CD4-positive, alpha-beta T cell treated with Interleukin-2 at 100 ng/mL for 4 hours (primary cell): ENCODE measurements around the gene ZBTB38.
A peak's percentile ranks its signal among the peaks of the same experiment; 100 is the strongest.

Source experiments
- DNase-seq: peaks from one replicate; pipeline ENCODE4 v3.0.0-alpha.2; 2020; ENCODE audit warnings: low spot score

ZBTB38 gene

GRCh38 chr3:141403576-141403975 is 35.3 kb downstream of the ZBTB38 start:
- DNase-seq = peak; percentile 44

- DNase-seq = no peak
These were observed 36.7 kb downstream of the ZBTB38 start for GRCh38 chr3:141405025-141405424.

GRCh38 chr3:141405591-141405990 is 37.3 kb downstream of the ZBTB38 start:
- no peak for DNase-seq

GRCh38 chr3:141406265-141406664 is 38.0 kb downstream of the ZBTB38 start:
- DNase-seq = no peak

GRCh38 chr3:141407047-141407446 is 38.7 kb downstream of the ZBTB38 start:
- DNase-seq = no peak

GRCh38 chr3:141407825-141408224 is 39.5 kb downstream of the ZBTB38 start:
- no peak for DNase-seq

GRCh38 chr3:141408596-141408995 is 40.3 kb downstream of the ZBTB38 start:
- no peak for DNase-seq

GRCh38 chr3:141409940-141410241 is 41.6 kb downstream of the ZBTB38 start:
- no peak for DNase-seq

- DNase-seq = no peak
These were observed 42.1 kb downstream of the ZBTB38 start for GRCh38 chr3:141410408-141410807.

- DNase-seq = peak; percentile 40
These were observed 42.5 kb downstream of the ZBTB38 start for GRCh38 chr3:141410846-141411245.

GRCh38 chr3:141411251-141411771 is 43.0 kb downstream of the ZBTB38 start:
- peak; percentile 68 for DNase-seq

- peak; percentile 71 for DNase-seq
These were observed 44.0 kb downstream of the ZBTB38 start for GRCh38 chr3:141412087-141412935.

- no peak for DNase-seq
These were observed 44.6 kb downstream of the ZBTB38 start for GRCh38 chr3:141412936-141413354.

GRCh38 chr3:141413391-141413790 is 45.1 kb downstream of the ZBTB38 start:
- DNase-seq = peak; percentile 47

GRCh38 chr3:141413801-141414689 is 45.7 kb downstream of the ZBTB38 start:
- DNase-seq = peak; percentile 40

- no peak for DNase-seq
These were observed 46.6 kb downstream of the ZBTB38 start for GRCh38 chr3:141414800-141415462.

GRCh38 chr3:141415953-141416352 is 47.6 kb downstream of the ZBTB38 start:
- DNase-seq = no peak
